Suprapubic skin (tissue), 4 donors: ENCODE measurements around the gene ZNF784. TPM values are rescaled to one million over a fixed set of nuclear protein-coding genes. Genes with fewer than 3 reads are reported as not detected.
A peak's percentile ranks its signal among the peaks of the same experiment; 100 is the strongest.

Experiments used
- DNase-seq, 2 donors: peaks; one replicate each; pipeline ENCODE4 v3.0.0-alpha.2; 2019; ENCODE audit warnings: low spot score in 2 of 2
- H3K27ac ChIP-seq: fragments of 200-600 bp; sonication (generic); one replicate; pipeline ENCODE4 v1.5.1; 2019
- H3K27me3 ChIP-seq: fragments of 200-600 bp; sonication (generic); one replicate; pipeline ENCODE4 v1.5.1; 2019
- H3K36me3 ChIP-seq: fragments of 200-600 bp; sonication (generic); one replicate; pipeline ENCODE4 v1.5.1; 2019
- H3K4me1 ChIP-seq: fragments of 200-600 bp; sonication (generic); one replicate; pipeline ENCODE4 v1.5.1; 2019
- H3K4me3 ChIP-seq: fragments of 200-600 bp; sonication (generic); one replicate; pipeline ENCODE4 v1.5.1; 2019; ENCODE audit warnings: mild to moderate bottlenecking
- H3K9me3 ChIP-seq: fragments of 200-600 bp; sonication (generic); one replicate; pipeline ENCODE4 v1.5.1; 2019
- EP300 ChIP-seq: sonication (generic); formaldehyde crosslinking; IDR thresholded peaks from one replicate; pipeline ENCODE4 v1.6.1; 2017; ENCODE audit warnings: antibody characterized with exemption
- POLR2A ChIP-seq, 2 donors: fragments of 450-650 bp; IDR thresholded peaks; one replicate each; pipeline ENCODE4 v1.6.1; 2017; ENCODE audit warnings: antibody characterized with exemption in 2 of 2, mild to moderate bottlenecking in 2 of 2, moderate library complexity in 2 of 2
- POLR2AphosphoS5 ChIP-seq, 3 donors: sonication (generic); formaldehyde crosslinking; IDR thresholded peaks; one replicate each; pipeline ENCODE4 v1.6.1; 2017; ENCODE audit warnings: antibody characterized with exemption in 3 of 3
- WGBS: methylation state at CpG from one replicate; pipeline ENCODE4 v1.1.5; 2018; 5-methylcytosine and 5-hydroxymethylcytosine counted together
- total RNA-seq, 4 donors: library from RNA; depleted of rRNA; stranded (reverse); fragments of >200 nt; gene quantifications; one replicate each; pipeline ENCODE4 v1.1.0, GENCODE V29; 2016
- TF ChIP-seq, protein P1 (sequence below), 2 donors: fragments of 200-600 bp in 1 of 2; fragments of 450-650 bp in 1 of 2; sonication (generic) in 1 of 2; IDR thresholded peaks; one replicate each; pipeline ENCODE4 v1.5.1; 2016 to 2019; ENCODE audit warnings: antibody characterized with exemption in 2 of 2, mild to moderate bottlenecking in 1 of 2, moderate library complexity in 1 of 2

ZNF784 gene
- total RNA-seq, 4 donors from 2014 or later: 4.3 to 8.0 (median 6.5) TPM

DNA sequence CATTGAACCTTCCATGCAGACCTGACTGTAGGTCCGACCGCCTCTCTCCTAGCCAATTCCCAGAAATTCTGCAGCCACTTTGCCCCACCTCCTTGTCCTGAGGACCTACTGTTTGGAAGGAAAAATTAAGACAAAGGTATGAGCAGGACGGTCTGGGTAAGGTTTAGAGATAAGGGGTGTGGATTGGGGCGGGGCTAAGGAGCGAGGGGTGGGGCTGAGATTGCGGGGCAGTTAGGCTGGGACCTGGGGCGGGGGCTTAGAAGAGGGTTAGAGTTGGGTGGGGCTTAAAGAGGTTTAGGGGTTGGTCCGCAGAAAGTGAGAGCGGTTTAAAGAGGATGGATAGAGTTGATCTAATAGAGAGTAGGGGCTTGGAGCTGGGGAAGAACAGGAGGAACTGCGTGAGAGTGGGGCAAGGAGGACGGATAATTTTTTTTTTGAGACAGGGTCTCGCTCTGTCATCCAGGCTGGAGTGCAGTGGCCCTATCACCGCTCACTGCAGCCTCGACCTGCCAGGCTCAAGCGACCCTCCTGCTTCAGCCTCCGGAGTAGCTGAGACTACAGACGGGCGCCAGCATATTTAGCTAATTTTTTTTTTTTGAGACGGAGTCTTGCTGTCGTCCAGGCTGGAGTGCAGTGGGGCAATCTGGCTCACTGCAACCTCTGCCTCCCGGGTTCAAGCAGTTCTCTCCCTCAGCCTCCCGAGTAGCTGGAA lies 20.6 kb downstream of the ZNF784 start:
- no peak for DNase-seq
- Histone ChIP-seq H3K36me3 (peaks cover 8% of the 10 kb centered on the region), H3K27ac (no peak overlapping the region), H3K4me3 (no peak overlapping the region), H3K4me1 (peaks cover 48% of the 10 kb centered on the region), H3K9me3 (no peaks in the 10 kb centered on the region), H3K27me3 (no peaks in the 10 kb centered on the region)
- TF ChIP-seq EP300 (no peak), POLR2A (IDR thresholded peaks at IDR 0.05) (no peak), POLR2AphosphoS5 (IDR thresholded peaks at IDR 0.05) (no peak)
- TF ChIP-seq, protein P1, sequence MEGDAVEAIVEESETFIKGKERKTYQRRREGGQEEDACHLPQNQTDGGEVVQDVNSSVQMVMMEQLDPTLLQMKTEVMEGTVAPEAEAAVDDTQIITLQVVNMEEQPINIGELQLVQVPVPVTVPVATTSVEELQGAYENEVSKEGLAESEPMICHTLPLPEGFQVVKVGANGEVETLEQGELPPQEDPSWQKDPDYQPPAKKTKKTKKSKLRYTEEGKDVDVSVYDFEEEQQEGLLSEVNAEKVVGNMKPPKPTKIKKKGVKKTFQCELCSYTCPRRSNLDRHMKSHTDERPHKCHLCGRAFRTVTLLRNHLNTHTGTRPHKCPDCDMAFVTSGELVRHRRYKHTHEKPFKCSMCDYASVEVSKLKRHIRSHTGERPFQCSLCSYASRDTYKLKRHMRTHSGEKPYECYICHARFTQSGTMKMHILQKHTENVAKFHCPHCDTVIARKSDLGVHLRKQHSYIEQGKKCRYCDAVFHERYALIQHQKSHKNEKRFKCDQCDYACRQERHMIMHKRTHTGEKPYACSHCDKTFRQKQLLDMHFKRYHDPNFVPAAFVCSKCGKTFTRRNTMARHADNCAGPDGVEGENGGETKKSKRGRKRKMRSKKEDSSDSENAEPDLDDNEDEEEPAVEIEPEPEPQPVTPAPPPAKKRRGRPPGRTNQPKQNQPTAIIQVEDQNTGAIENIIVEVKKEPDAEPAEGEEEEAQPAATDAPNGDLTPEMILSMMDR (IDR thresholded peaks at IDR 0.05): no peak
- 73% methylated on average over 22 of the region's 22 CpGs for WGBS

DNA sequence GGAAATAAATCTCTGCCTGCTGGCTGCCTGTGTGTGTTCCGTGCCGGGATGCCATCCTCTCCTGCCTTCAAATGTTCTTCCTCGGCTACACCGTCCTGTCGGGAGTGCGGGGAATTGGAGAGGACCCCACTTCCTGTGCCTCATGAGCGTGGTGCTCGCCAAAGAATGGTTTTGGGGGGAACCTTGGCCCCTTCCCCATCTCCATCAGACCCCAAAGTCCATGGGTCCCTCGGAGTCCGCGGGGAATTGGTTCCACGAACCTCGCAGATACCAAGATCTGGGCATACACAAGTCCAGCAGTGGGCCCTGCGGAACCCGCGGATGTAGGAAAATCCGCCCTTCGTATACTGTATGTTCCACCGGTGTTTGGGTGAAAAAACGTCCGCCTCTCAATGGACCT lies 21.3 kb downstream of the ZNF784 start:
- DNase-seq: no peak
- peaks cover 53% of the 10 kb centered on the region for H3K4me1 ChIP-seq
- no peak overlapping the region for H3K4me3 ChIP-seq
- H3K36me3 ChIP-seq: peaks cover 8% of the 10 kb centered on the region
- no peaks in the 10 kb centered on the region for H3K27me3 ChIP-seq
- no peak for TF ChIP-seq EP300
- TF ChIP-seq, protein P1 (IDR thresholded peaks at IDR 0.05): no peak
- TF ChIP-seq POLR2AphosphoS5 (IDR thresholded peaks at IDR 0.05): no peak
- no peak for TF ChIP-seq POLR2A (IDR thresholded peaks at IDR 0.05)
- no peaks in the 10 kb centered on the region for H3K9me3 ChIP-seq
- 93% methylated on average over 14 of the region's 21 CpGs for WGBS
- no peak overlapping the region for H3K27ac ChIP-seq

DNA sequence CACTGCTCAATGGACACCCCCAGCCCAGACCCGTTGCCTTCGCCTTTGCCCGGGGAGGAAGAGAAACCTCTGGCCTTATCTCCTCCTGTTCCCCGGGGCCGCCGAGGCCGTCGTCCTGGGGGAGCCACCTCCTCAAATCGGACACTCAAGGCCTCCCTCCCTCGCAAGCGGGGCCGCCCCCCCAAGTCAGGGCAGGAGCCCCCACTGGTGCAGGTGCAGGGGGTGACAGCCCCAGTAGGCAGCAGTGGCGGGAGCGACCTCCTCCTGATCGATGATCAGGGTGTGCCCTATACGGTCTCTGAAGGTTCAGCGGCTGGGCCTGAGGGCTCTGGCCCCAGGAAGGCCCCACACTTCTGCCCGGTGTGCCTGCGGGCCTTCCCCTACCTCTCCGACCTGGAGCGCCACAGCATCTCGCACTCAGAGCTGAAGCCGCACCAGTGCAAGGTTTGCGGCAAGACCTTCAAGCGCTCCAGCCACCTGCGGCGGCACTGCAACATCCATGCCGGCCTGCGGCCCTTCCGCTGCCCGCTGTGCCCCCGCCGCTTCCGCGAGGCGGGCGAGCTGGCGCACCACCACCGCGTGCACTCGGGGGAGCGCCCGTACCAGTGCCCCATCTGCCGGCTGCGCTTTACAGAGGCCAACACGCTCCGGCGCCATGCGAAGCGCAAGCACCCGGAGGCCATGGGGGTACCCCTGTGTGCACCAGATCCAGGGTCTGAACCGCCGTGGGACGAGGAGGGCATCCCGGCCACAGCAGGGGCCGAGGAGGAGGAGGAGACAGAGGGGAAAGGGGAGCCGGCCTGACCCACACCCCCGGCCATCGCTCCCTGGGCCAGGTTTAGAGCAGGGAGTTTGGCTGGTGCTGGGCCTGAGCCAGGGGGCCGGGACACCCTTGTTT lies 22.0 kb downstream of the ZNF784 start:
- Histone ChIP-seq H3K27me3 (no peaks in the 10 kb centered on the region), H3K36me3 (peaks cover 12% of the 10 kb centered on the region), H3K27ac (no peak overlapping the region), H3K4me1 (peaks cover 50% of the 10 kb centered on the region), H3K9me3 (no peaks in the 10 kb centered on the region), H3K4me3 (no peak overlapping the region)
- no peak for TF ChIP-seq POLR2AphosphoS5 (IDR thresholded peaks at IDR 0.05)
- no peak for TF ChIP-seq POLR2A (IDR thresholded peaks at IDR 0.05)
- no peak for TF ChIP-seq EP300
- WGBS: 94% methylated on average over 40 of the region's 60 CpGs
- DNase-seq: no peak

DNA sequence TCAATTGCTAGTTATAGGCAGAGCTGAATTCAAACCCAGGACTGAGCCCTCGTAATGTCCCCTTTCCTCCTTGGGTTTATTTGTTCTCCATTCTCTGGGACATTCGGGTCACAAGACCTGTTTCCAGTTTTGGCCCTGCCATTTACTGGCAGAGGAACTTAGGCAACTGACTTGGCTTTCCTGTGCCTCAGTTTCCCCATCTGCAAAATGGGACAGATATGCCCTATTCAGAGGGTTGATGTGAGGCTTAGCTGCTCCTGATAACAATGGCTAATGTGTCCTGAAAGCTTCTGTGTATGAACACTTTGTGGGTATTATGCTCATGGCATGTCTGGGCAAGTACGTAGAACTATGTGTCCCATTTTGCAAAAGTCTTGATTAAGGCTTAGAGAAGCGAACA lies 23.3 kb downstream of the ZNF784 start:
- TF ChIP-seq, protein P1 (IDR thresholded peaks at IDR 0.05): no peak
- peak in 1 of 3 donors; percentile 53 for TF ChIP-seq POLR2AphosphoS5 (IDR thresholded peaks at IDR 0.05)
- Histone ChIP-seq H3K27ac (peak overlapping the region; percentile 98), H3K4me1 (peaks cover 40% of the 10 kb centered on the region), H3K27me3 (no peaks in the 10 kb centered on the region), H3K4me3 (peak overlapping the region; percentile 93), H3K9me3 (no peaks in the 10 kb centered on the region), H3K36me3 (peaks cover 24% of the 10 kb centered on the region)
- 56% methylated on average over 4 of the region's 4 CpGs for WGBS
- no peak for DNase-seq

DNA sequence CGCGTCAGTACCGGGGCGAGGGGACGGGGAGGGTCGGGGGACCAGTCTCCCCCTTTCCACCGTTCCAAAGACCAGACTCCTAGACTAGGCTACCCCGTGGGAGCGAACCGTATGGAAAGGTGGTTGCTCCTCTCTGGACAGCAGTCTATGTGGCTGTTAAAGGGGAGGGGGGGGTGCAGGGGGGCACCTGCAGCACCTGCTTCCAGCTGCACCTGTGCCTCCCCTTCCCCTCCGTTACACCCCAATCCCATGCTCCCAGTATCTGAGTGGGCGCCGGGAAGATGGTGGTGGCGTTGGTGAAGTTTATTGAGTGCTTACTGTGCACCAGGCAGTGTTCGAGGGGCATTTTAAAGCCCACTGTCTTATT lies 23.7 kb downstream of the ZNF784 start:
- TF ChIP-seq POLR2AphosphoS5 (IDR thresholded peaks at IDR 0.05) (no peak), EP300 (no peak), POLR2A (IDR thresholded peaks at IDR 0.05) (no peak)
- TF ChIP-seq, protein P1 (IDR thresholded peaks at IDR 0.05): no peak
- H3K4me3 ChIP-seq: peak overlapping the region; percentile 93
- no peak for DNase-seq
- no peaks in the 10 kb centered on the region for H3K9me3 ChIP-seq
- H3K4me1 ChIP-seq: peaks cover 39% of the 10 kb centered on the region
- no peaks in the 10 kb centered on the region for H3K27me3 ChIP-seq
- H3K27ac ChIP-seq: peak overlapping the region; percentile 98
- H3K36me3 ChIP-seq: peaks cover 28% of the 10 kb centered on the region
- WGBS: 5% methylated on average over 5 of the region's 15 CpGs
